ENCODE measurements around the gene CTDNEP1.
A peak's percentile ranks its signal among the peaks of the same experiment; 100 is the strongest.

Gene CTDNEP1

DNA sequence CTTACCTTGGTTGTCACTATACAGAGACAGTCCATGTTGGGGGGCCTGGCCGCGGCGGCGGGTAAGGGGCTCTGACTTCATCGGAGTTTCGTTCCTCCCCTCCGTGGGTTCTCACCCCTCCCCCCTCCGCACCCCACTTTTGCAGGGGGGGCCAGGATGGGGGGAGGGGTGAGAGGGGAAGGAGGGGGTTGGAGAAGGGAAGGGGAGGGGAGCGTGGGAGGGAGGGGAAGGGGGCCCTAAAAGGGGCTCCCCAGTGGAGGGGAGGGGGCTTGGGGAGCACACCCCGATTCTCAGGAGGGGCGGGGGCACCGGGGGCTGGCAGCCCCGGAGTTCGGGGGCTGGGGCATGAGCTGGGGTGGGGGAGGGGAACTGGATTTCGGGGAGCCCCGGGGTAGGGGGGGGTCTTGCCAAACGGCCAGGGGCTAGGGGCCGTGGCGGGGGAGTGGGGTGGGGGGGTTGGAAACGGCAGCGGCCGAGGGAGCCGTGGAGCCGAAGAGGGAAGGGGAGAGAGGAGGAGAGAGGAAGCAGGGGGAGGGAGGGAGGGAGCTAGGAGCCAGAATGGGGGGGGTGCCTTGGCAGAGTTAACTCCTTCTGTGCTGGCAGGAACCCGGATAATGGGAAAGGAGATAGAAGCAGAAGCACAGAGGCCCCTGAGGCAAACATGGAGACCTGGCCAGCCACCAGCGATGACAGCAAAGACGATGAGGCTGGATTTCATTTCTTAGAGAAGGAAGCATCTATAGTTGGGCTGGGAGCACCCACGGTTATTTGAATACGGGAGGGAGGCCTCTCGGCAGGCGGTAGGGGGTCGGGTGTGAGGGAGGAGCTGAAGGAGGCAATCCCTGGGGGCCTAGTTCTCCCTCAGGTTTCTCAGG lies 34.2 kb downstream of the CTDNEP1 start:
- peaks cover 44% of the 10 kb centered on the region for H3K4me1 ChIP-seq (ENCODE audit: low read length)
- peak overlapping the region; percentile 94 for H3K4me2 ChIP-seq (ENCODE audit: low read length)
- H3K27me3 ChIP-seq (ENCODE audit: low read depth, low read length) = no peaks in the 10 kb centered on the region
- peak overlapping the region; percentile 79 for H3K4me3 ChIP-seq (ENCODE audit: low read length)
- H3K27ac ChIP-seq (ENCODE audit: low read length) = peak overlapping the region; percentile 40; the same call in 1 of the 2 replicates
- H3K79me2 ChIP-seq (ENCODE audit: low read length) = 0 out of 2 replicates have a peak, but pooled peaks cover 4% of the 10 kb centered on the region
- no peaks in the 10 kb centered on the region for H3K36me3 ChIP-seq (replicated peaks; ENCODE audit: low read depth, low read length)
- peak overlapping the region; percentile 65; the same call in 1 of the 2 replicates for H3K9ac ChIP-seq (ENCODE audit: low read length)
- no peaks in the 10 kb centered on the region for H3K9me3 ChIP-seq (ENCODE audit: insufficient read depth, low read length)
- H4K20me1 ChIP-seq (ENCODE audit: insufficient read depth, low read length) = no peaks in the 10 kb centered on the region
- TF ChIP-seq, protein P1, sequence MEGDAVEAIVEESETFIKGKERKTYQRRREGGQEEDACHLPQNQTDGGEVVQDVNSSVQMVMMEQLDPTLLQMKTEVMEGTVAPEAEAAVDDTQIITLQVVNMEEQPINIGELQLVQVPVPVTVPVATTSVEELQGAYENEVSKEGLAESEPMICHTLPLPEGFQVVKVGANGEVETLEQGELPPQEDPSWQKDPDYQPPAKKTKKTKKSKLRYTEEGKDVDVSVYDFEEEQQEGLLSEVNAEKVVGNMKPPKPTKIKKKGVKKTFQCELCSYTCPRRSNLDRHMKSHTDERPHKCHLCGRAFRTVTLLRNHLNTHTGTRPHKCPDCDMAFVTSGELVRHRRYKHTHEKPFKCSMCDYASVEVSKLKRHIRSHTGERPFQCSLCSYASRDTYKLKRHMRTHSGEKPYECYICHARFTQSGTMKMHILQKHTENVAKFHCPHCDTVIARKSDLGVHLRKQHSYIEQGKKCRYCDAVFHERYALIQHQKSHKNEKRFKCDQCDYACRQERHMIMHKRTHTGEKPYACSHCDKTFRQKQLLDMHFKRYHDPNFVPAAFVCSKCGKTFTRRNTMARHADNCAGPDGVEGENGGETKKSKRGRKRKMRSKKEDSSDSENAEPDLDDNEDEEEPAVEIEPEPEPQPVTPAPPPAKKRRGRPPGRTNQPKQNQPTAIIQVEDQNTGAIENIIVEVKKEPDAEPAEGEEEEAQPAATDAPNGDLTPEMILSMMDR (IDR thresholded peaks at IDR 0.05; ENCODE audit: low read depth, low read length) = no peak
- TF ChIP-seq EZH2phosphoT487 (IDR thresholded peaks at IDR 0.05; ENCODE audit: low read depth) = no peak
- no peak overlapping the region for H2AFZ ChIP-seq (ENCODE audit: low read depth, low read length)

DNA sequence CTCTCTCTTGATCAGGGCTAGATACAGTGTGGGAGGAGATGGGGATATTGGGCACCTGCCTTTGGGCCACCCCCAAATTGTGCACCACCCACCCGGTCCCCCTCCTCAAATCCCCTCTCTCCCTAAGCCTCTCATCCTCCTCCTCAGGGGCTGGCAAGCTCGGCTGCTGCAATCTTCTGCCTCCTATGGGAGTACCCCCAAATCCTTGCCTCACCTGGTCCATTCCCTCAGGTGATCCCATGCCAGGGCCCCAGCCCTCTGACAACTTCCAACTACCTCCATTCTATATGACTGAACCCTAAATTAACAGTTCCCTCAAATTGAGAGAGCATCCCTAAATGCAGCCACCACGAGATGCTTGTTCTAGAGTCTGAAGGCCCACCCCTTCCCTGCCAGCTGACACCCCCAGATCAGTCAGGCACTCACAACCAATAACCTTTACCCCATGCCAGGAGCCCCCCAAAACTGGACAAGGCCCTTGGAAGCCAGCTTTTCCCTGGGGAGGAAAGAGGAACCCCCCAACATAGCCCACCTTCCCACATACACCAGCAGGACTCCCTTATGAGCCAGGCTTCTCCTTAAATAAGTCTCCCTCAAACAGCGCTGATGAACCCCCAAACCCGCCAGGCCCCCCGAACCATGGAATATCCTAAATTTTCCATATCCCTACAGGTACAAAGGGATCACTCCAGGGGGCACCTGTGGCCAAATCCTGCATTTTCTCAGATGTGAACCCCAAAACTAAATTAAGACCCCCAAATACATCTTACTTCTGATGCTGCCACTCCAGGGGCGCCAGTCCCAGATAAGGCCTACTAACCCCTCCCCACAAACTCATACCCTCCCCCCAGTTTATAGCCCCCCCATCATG lies 35.1 kb downstream of the CTDNEP1 start:
- H3K9me3 ChIP-seq (ENCODE audit: insufficient read depth, low read length) = no peaks in the 10 kb centered on the region
- peak overlapping the region; percentile 79 for H3K4me3 ChIP-seq (ENCODE audit: low read length)
- H3K27me3 ChIP-seq (ENCODE audit: low read depth, low read length) = no peaks in the 10 kb centered on the region
- TF ChIP-seq, protein P1 (IDR thresholded peaks at IDR 0.05; ENCODE audit: low read depth, low read length) = no peak
- no peak for TF ChIP-seq EZH2phosphoT487 (IDR thresholded peaks at IDR 0.05; ENCODE audit: low read depth)
- no peaks in the 10 kb centered on the region for H3K36me3 ChIP-seq (replicated peaks; ENCODE audit: low read depth, low read length)
- H3K27ac ChIP-seq (ENCODE audit: low read length) = no peak overlapping the region
- H3K79me2 ChIP-seq (ENCODE audit: low read length) = 0 out of 2 replicates have a peak, but pooled peaks cover 4% of the 10 kb centered on the region
- no peaks in the 10 kb centered on the region for H4K20me1 ChIP-seq (ENCODE audit: insufficient read depth, low read length)
- H3K4me1 ChIP-seq (ENCODE audit: low read length) = peaks cover 44% of the 10 kb centered on the region
- H2AFZ ChIP-seq (ENCODE audit: low read depth, low read length) = no peak overlapping the region
- H3K9ac ChIP-seq (ENCODE audit: low read length) = peak overlapping the region; percentile 65; the same call in 1 of the 2 replicates
- peak overlapping the region; percentile 94 for H3K4me2 ChIP-seq (ENCODE audit: low read length)

DNA sequence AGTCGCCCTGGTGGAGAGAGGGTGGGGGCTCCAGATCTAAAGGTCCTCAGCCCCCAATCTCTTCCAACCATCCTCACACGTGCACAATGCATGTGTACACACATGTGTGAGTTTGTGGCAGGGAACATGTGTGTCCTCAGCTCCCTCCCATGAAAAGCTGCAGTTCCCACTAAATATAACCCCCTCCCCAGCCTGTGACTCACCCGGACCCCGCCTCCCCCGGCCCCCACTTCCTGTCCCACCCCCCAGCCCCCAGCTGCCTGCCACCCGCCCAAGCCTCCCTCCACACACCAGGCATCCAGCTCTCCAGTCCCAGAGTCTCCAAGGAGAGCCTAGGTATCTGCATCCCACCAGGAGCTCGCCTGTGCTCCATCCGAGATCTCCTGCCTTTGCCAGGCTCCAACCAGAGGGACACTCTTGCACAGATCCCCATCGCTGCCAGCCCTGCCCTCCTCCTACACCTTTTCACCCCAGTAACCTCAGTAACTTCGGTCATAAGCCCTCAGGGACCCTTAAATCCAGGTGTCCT lies 35.8 kb downstream of the CTDNEP1 start:
- Histone ChIP-seq H4K20me1 (ENCODE audit: insufficient read depth, low read length) (no peaks in the 10 kb centered on the region), H3K4me2 (ENCODE audit: low read length) (peak overlapping the region; percentile 86; the same call in 1 of the 2 replicates), H3K27ac (ENCODE audit: low read length) (no peak overlapping the region), H3K9me3 (ENCODE audit: insufficient read depth, low read length) (no peaks in the 10 kb centered on the region), H3K4me1 (ENCODE audit: low read length) (peaks cover 44% of the 10 kb centered on the region), H3K27me3 (ENCODE audit: low read depth, low read length) (no peaks in the 10 kb centered on the region), H3K9ac (ENCODE audit: low read length) (no peak overlapping the region), H3K4me3 (ENCODE audit: low read length) (no peak overlapping the region), H2AFZ (ENCODE audit: low read depth, low read length) (no peak overlapping the region), H3K36me3 (replicated peaks; ENCODE audit: low read depth, low read length) (no peaks in the 10 kb centered on the region), H3K79me2 (ENCODE audit: low read length) (0 out of 2 replicates have a peak, but pooled peaks cover 4% of the 10 kb centered on the region)
- TF ChIP-seq, protein P1 (IDR thresholded peaks at IDR 0.05; ENCODE audit: low read depth, low read length) = no peak
- TF ChIP-seq EZH2phosphoT487 (IDR thresholded peaks at IDR 0.05; ENCODE audit: low read depth) = no peak

Data from OCI-LY3 (cell line).